ENCODE results near the gene SCN5A. TPM values are rescaled to one million over a fixed set of nuclear protein-coding genes. Genes with fewer than 3 reads are reported as not detected.

The SCN5A gene
- total RNA-seq, 1 donor from 2014 or later: 3.5 TPM

DNA sequence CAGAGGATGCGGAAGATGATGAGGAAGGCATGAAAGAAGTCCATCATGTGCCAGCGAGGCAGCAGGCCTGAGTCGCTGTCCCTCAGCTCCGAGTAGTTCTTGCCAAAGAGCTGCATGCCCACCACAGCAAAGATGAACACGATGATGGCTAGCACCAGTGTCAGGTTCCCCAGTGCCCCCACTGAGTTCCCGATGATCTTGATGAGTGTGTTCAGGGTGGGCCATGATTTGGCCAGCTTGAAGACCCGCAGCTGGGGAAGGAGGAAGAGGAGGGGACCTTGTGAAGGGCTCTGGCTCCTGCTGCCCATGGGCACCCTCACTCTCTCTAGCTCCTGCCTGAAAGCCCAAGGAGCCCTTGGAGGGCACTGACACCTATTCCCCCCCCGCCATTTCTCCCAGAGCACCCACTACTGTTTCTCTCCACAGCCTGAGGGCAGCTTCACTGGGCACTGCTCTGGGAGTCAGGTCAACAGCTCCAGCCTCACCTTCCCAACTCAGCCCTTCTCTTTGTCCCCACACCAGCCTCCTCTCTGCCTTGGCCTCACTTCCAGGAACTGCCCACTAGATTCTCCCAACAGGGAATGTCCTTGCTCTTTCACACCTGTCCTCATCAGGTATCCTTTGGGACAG is 63.6 kb downstream of the SCN5A start:
- no peaks in the 10 kb centered on the region for H3K9me3 Mint-ChIP-seq
- H3K36me3 Mint-ChIP-seq: no peaks in the 10 kb centered on the region
- no peak overlapping the region for H3K27ac Mint-ChIP-seq
- peaks cover 4% of the 10 kb centered on the region for H3K4me1 Mint-ChIP-seq (ENCODE audit: unreplicated experiment)
- H3K27me3 Mint-ChIP-seq: peaks cover 18% of the 10 kb centered on the region
- peak; percentile 36 for DNase-seq (ENCODE audit: extremely low spot score, unreplicated experiment)
- no peak overlapping the region for H3K4me3 Mint-ChIP-seq
- TF ChIP-seq, protein P1, sequence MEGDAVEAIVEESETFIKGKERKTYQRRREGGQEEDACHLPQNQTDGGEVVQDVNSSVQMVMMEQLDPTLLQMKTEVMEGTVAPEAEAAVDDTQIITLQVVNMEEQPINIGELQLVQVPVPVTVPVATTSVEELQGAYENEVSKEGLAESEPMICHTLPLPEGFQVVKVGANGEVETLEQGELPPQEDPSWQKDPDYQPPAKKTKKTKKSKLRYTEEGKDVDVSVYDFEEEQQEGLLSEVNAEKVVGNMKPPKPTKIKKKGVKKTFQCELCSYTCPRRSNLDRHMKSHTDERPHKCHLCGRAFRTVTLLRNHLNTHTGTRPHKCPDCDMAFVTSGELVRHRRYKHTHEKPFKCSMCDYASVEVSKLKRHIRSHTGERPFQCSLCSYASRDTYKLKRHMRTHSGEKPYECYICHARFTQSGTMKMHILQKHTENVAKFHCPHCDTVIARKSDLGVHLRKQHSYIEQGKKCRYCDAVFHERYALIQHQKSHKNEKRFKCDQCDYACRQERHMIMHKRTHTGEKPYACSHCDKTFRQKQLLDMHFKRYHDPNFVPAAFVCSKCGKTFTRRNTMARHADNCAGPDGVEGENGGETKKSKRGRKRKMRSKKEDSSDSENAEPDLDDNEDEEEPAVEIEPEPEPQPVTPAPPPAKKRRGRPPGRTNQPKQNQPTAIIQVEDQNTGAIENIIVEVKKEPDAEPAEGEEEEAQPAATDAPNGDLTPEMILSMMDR (conservative IDR thresholded peaks at IDR 0.05): no peak

DNA sequence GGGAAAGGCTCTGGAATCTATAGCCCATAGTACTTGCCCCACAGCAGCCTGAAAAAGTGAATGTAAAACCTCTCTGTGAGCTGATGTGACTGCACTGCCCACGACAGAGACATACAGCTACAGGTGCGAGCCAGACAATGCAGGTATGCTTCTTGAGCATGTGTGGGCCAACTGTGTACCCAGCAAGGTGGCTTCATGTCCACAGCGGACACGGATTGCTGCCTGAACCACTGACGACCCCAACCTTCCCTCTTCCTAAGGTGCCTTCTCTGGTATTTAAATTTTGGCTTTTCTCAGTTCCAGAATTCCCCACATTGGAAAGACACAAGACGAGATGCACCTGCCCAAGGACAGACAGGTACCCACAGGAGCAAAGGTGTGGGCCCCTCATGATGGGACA is 65.8 kb downstream of the SCN5A start:
- H3K4me3 Mint-ChIP-seq: no peak overlapping the region
- TF ChIP-seq, protein P1 (conservative IDR thresholded peaks at IDR 0.05): no peak
- H3K4me1 Mint-ChIP-seq (ENCODE audit: unreplicated experiment): peaks cover 4% of the 10 kb centered on the region
- peak; percentile 20 for DNase-seq (ENCODE audit: extremely low spot score, unreplicated experiment)
- H3K27me3 Mint-ChIP-seq: peaks cover 4% of the 10 kb centered on the region
- no peaks in the 10 kb centered on the region for H3K36me3 Mint-ChIP-seq
- no peak overlapping the region for H3K27ac Mint-ChIP-seq
- H3K9me3 Mint-ChIP-seq: no peaks in the 10 kb centered on the region

DNA sequence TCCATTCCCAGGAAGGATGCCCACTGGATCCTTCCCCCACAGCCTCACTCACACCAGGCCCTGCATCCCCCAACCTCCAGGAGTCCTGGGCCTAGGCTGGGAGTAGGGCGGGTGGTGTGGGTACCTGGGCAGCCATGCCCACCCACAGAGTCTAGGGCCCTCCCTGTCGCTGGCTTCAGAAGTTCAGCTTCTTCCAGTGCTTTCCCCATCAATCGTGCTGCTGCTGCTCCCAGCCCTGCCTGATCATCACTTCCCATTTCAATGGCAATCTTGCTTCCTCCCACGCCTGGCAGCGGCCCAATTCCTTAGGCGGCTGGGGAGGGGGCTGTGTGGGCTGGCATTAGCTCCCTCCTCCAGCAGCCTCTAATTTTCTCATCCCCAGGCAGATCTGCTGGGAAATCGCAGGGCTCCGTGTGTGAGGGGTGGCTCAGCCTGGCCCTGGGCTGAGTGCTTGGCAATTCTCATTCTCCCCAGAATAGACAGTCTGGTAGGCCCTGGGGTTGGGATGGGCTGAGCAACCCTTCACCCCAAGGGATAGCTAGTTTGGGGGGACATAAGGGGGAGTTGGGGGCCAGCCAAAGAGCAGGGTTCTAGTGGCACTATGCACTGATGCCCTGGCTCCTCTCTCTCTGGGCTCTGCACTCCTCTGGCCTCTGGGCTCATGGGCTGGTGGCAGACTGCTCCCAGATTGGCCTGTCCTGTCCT is 66.4 kb downstream of the SCN5A start:
- peak; percentile 68 for DNase-seq (ENCODE audit: extremely low spot score, unreplicated experiment)
- no peak overlapping the region for H3K27ac Mint-ChIP-seq
- no peaks in the 10 kb centered on the region for H3K36me3 Mint-ChIP-seq
- TF ChIP-seq, protein P1 (conservative IDR thresholded peaks at IDR 0.05): no peak
- no peaks in the 10 kb centered on the region for H3K9me3 Mint-ChIP-seq
- peaks cover 4% of the 10 kb centered on the region for H3K27me3 Mint-ChIP-seq
- H3K4me1 Mint-ChIP-seq (ENCODE audit: unreplicated experiment): peaks cover 4% of the 10 kb centered on the region
- no peak overlapping the region for H3K4me3 Mint-ChIP-seq

DNA sequence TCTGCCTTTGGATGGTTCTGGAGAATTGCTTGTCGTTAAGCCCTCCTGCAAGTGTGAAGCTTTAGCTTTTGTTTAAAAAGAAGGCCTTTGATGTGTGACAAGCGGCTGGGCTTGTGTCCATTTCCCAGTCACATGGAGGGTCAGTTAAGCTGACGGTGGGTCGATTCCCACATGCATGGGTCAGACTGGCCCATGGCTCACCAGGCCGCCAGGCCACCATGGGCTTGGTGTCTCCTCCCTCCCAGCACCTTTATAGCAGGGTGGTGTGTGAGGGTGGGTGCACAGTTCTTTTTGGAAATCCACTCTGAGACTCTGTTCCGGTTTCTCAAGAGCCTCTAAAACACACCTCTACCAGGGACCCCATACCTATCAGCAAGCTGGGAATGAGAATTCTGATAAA is 67.2 kb downstream of the SCN5A start:
- TF ChIP-seq, protein P1 (conservative IDR thresholded peaks at IDR 0.05): no peak
- Mint-ChIP-seq H3K27me3 (no peaks in the 10 kb centered on the region), H3K4me3 (no peak overlapping the region), H3K9me3 (no peaks in the 10 kb centered on the region), H3K36me3 (no peaks in the 10 kb centered on the region), H3K4me1 (ENCODE audit: unreplicated experiment) (peaks cover 4% of the 10 kb centered on the region), H3K27ac (no peak overlapping the region)
- DNase-seq (ENCODE audit: extremely low spot score, unreplicated experiment): peak; percentile 15

DNA sequence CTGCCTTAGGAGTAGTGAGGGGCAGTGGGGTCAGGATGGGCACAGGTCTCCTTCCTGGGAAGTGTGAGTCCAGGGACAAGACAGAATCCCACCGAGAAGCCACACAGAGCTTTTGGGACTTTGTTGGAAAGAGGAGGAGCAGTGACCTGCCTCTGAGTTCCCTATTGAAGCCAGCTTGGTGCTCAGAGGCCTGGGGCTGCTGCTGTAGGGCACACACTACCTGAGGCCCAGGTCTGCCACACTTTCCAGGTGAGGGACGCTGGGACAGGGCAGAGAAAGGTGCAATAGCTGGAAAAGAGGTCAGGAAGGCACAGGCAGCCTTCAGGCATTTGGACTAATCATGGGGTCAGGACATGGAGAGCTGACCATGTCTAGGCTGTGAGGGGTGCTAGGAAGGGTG is 67.7 kb downstream of the SCN5A start:
- H3K27ac Mint-ChIP-seq: no peak overlapping the region
- DNase-seq (ENCODE audit: extremely low spot score, unreplicated experiment): peak; percentile 55
- peaks cover 4% of the 10 kb centered on the region for H3K4me1 Mint-ChIP-seq (ENCODE audit: unreplicated experiment)
- H3K9me3 Mint-ChIP-seq: no peaks in the 10 kb centered on the region
- no peak overlapping the region for H3K4me3 Mint-ChIP-seq
- H3K27me3 Mint-ChIP-seq: no peaks in the 10 kb centered on the region
- H3K36me3 Mint-ChIP-seq: no peaks in the 10 kb centered on the region
- TF ChIP-seq, protein P1 (conservative IDR thresholded peaks at IDR 0.05): no peak
